HFFc6 (cell line): Measurements from ENCODE around the gene DESI1. TPM values are rescaled to one million over a fixed set of nuclear protein-coding genes. Genes with fewer than 3 reads are reported as not detected.
"Not testable (repeated sequence)": the region's sequence is repeated elsewhere in the genome, so short reads cannot be mapped to it uniquely, and the experiment has no call there.

Experiments used
- DNase-seq: peaks from one replicate; pipeline ENCODE4 v3.0.0-alpha.2; 2018
- H3K27ac Mint-ChIP-seq: 2 replicates; pipeline ENCODE4 v1.8.0; 2020; ENCODE audit warnings: mild to moderate bottlenecking, mixed read lengths
- H3K27me3 Mint-ChIP-seq: 2 replicates; pipeline ENCODE4 v1.8.0; 2021; ENCODE audit warnings: mild to moderate bottlenecking, moderate library complexity, mixed read lengths; ENCODE audit not compliant: insufficient read depth
- H3K36me3 Mint-ChIP-seq: 2 replicates; pipeline ENCODE4 v1.8.0; 2021; ENCODE audit warnings: low read depth, mixed read lengths
- H3K4me1 Mint-ChIP-seq: 2 replicates; pipeline ENCODE4 v1.8.0; 2020; ENCODE audit warnings: low read depth, mixed read lengths
- H3K4me3 Mint-ChIP-seq: 2 replicates; pipeline ENCODE4 v1.8.0; 2020; ENCODE audit warnings: mild to moderate bottlenecking, moderate library complexity, mixed read lengths
- H3K9me3 Mint-ChIP-seq: 2 replicates; pipeline ENCODE4 v1.8.0; 2020; ENCODE audit warnings: mild to moderate bottlenecking, mixed read lengths
- CTCF ChIP-seq: fragments of 200-600 bp; sonication (generic); IDR thresholded peaks from 2 replicates; pipeline ENCODE4 v1.5.0; 2021; ENCODE audit warnings: antibody characterized with exemption, mild to moderate bottlenecking
- total RNA-seq, 6 experiments: library from RNA; stranded (reverse); fragmentation: NEBNext Ultra II Directional; extraction: Animal tissue kit (Norgen Biotek cat#: 25700); gene quantifications; 2 replicates in 1 of 6; 3 replicates in 5 of 6; pipeline ENCODE4 v1.2.3, GENCODE V29; 2021

Gene DESI1
- total RNA-seq, 6 experiments from 2014 or later, result 41.4 to 53.3 (median 46.1) TPM

DNA sequence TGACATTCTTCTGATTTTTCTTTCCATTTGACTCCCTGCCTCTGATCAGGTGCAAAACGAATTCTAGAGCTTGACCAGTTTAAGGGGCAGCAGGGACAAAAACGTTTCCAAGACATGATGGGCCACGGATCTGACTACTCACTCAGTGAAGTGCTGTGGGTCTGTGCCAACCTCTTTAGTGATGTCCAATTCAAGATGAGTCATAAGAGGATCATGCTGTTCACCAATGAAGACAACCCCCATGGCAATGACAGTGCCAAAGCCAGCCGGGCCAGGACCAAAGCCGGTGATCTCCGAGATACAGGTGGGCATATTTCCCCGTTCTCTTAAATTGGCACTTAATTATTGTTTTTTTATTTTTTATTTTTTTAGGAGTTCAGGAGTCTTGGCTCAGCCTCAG, 15.6 kb upstream of the DESI1 start:
- Mint-ChIP-seq H3K27me3 (no peaks in the 10 kb centered on the region), H3K9me3 (no peaks in the 10 kb centered on the region), H3K4me3 (no peak overlapping the region), H3K27ac (peak overlapping the region; percentile 67), H3K4me1 (peaks cover 18% of the 10 kb centered on the region), H3K36me3 (peaks cover 31% of the 10 kb centered on the region)
- DNase-seq, result peak; percentile 50
- no peak for TF ChIP-seq CTCF

DNA sequence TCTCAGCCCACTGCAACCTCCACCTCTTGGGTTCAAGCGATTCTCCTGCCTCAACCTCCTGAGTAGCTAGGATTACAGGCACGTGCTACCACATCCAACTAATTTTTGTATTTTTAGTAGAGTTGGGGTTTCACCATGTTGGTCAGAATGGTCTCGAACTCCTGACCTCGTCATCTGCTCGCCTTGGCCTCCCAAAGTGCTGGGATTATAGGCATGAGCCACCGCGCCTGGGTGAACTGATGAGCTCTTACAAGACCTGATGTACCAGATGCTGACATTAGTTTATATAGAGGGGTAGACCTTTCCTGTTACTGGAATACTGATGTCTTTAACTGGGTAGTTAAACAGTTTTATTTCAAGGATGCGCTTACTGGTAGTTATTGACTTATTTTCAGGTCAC, 13.8 kb upstream of the DESI1 start:
- H3K4me3 Mint-ChIP-seq, H3K9me3 Mint-ChIP-seq, H3K27me3 Mint-ChIP-seq, H3K27ac Mint-ChIP-seq, DNase-seq: not testable (repeated sequence)
- H3K4me1 Mint-ChIP-seq, result peaks cover 17% of the 10 kb centered on the region
- H3K36me3 Mint-ChIP-seq, result peaks cover 23% of the 10 kb centered on the region

DNA sequence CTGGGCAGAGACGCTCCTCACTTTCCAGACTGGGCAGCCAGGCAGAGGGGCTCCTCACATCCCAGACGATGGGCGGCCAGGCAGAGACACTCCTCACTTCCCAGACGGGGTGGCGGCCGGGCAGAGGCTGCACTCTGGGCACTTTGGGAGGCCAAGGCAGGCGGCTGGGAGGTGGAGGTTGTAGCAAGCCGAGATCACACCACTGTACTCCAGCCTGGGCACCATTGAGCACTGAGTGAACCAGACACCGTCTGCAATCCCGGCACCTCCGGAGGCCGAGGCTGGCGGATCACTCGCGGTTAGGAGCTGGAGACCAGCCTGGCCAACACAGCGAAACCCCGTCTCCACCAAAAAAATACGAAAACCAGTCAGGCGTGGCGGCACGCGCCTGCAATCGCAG, 10.8 kb upstream of the DESI1 start:
- H3K4me3 Mint-ChIP-seq, H3K27ac Mint-ChIP-seq, H3K9me3 Mint-ChIP-seq, H3K27me3 Mint-ChIP-seq, DNase-seq: not testable (repeated sequence)
- Mint-ChIP-seq H3K4me1 (peaks cover 17% of the 10 kb centered on the region), H3K36me3 (peaks cover 40% of the 10 kb centered on the region)

DNA sequence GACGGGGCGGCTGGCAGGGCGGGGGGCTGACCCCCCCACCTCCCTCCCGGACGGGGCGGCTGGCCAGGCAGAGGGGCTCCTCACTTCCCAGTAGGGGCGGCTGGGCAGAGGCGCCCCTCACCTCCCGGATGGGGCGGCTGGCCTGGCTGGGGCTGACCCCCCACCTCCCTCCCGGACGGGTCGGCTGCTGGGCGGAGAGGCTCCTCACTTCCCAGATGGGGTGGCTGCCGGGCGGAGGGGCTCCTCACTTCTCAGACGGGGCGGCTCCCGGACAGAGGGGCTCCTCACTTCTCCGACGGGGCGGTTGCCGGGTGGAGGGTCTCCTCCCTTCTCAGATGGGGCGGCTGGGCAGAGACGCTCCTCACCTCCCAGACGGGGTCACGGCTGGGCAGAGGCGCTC, 10.3 kb upstream of the DESI1 start:
- Mint-ChIP-seq H3K36me3 (peaks cover 35% of the 10 kb centered on the region), H3K4me1 (peaks cover 12% of the 10 kb centered on the region)
- not testable (repeated sequence) for H3K27me3 Mint-ChIP-seq, DNase-seq, H3K9me3 Mint-ChIP-seq, H3K27ac Mint-ChIP-seq, H3K4me3 Mint-ChIP-seq

- Mint-ChIP-seq H3K4me1 (peaks cover 9% of the 10 kb centered on the region), H3K27ac (no peak overlapping the region), H3K9me3 (no peaks in the 10 kb centered on the region), H3K36me3 (peaks cover 39% of the 10 kb centered on the region), H3K4me3 (no peak overlapping the region), H3K27me3 (no peaks in the 10 kb centered on the region)
- no peak for DNase-seq
- TF ChIP-seq CTCF, result no peak
Observed at GRCh38 chr22:41625577-41625976, 4.7 kb upstream of the DESI1 start.

GRCh38 chr22:41621911-41622179, 1.0 kb upstream of the DESI1 start:
- no peak for TF ChIP-seq CTCF
- Mint-ChIP-seq H3K36me3 (peaks cover 15% of the 10 kb centered on the region), H3K4me3 (peak overlapping the region; percentile 94), H3K27me3 (no peaks in the 10 kb centered on the region), H3K9me3 (no peaks in the 10 kb centered on the region), H3K27ac (peak overlapping the region; percentile 98), H3K4me1 (peaks cover 34% of the 10 kb centered on the region)
- DNase-seq, result no peak

DNA sequence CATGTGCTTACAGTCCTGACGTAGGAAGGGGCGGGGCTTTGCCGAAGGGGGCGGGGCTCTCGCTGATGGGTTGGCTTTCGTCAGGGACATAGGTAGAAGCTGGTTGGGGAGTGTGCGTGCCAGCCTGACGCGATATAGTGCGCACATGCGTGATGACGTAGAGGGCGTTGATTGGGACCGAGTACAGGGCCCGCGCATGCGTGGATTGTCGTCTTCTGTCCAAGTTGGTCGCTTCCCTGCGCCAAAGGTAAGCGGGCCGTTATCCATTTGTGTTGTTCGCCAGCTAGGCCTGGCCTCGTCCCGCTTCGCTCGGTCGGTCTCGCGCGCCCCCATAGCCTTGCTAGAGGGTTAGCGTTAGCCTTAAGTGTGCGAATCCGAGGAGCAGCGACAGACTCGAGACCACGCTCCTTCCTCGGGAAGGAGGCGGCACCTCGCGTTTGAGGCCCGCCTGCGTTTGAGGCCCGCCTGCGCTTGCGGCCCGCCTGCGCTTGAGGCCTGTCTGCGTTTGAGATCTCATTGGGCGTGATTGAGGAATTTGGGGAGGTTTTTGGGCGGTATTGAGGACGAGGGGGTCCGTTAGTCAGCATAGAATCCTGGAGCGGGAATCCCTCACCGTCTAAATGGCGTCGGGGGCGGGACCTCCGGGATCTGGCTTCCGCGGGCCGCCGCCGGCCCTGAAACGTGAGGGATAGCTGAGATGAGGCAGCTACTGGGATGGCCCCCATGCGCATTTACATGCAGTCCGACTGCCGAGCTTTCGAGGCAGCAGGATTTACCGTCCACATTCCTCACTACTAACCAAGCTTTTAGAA, 462 bp upstream of the DESI1 start, which contains the start of gene XRCC6:
TSS of gene XRCC6 (plus strand) at position 197 of the 812 bp plus-strand sequence. CDS start 710 bp downstream, outside the sequence.
- Mint-ChIP-seq H3K9me3 (no peaks in the 10 kb centered on the region), H3K36me3 (peaks cover 14% of the 10 kb centered on the region), H3K4me1 (peaks cover 39% of the 10 kb centered on the region), H3K27me3 (no peaks in the 10 kb centered on the region), H3K27ac (peak within 1 kb of the TSS; percentile 98), H3K4me3 (peak within 1 kb of the TSS; percentile 94)
- peak; percentile 99 for DNase-seq
- no peak for TF ChIP-seq CTCF
